ENCODE data around the gene PRKN. TPM values are rescaled to one million over a fixed set of nuclear protein-coding genes. Genes with fewer than 3 reads are reported as not detected.

PRKN gene
- total and polyA plus RNA-seq, 8 donors = 0.82 to 7.2 (median 2.9) TPM

DNA sequence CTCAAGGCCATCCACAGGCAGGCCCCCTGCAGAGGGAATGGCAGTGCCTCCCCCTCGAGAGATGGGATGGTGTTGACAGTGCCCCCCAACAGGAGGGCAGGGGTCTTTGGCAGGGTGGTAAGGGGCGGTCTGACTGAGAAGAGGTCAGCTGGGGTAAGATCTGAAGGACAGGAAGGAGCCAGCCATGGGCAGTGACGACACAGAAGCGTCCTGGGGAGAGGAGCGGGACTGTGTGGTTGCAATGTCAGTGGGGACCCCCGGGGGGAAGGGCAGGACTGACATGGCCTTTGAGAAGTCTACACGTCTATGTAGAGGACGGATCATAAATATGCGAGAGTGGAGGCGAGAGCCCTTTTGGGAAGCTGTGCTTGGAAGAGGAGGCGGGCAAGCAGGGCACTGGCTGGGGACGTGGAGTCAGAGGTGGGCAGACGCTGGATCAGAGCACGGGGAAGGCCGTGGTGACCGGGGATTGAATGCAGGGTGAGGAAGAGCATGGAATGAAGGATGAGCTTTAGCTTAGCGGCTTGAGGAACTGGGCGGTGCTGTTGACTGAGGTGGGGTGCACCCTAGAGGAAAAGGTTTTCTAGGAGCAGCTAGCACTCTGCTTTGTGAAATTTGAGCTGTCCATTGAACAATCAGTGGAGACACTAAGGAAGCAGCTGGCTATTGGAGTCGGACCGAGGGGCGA, 1371.3 kb downstream of the PRKN start:
- FAIRE-seq (no peak), DNase-seq (no peak), ATAC-seq (no peak)
- 86 to 89% methylated on average over 21 of the region's 21 CpGs for WGBS, 2 donors
- intact Hi-C loops (cut with DNase I) = no loop called here
- no peaks in the 10 kb centered on the region for H3K9me3 ChIP-seq
- H3K4me1 ChIP-seq = no peaks in the 10 kb centered on the region
- TF ChIP-seq, protein P1, sequence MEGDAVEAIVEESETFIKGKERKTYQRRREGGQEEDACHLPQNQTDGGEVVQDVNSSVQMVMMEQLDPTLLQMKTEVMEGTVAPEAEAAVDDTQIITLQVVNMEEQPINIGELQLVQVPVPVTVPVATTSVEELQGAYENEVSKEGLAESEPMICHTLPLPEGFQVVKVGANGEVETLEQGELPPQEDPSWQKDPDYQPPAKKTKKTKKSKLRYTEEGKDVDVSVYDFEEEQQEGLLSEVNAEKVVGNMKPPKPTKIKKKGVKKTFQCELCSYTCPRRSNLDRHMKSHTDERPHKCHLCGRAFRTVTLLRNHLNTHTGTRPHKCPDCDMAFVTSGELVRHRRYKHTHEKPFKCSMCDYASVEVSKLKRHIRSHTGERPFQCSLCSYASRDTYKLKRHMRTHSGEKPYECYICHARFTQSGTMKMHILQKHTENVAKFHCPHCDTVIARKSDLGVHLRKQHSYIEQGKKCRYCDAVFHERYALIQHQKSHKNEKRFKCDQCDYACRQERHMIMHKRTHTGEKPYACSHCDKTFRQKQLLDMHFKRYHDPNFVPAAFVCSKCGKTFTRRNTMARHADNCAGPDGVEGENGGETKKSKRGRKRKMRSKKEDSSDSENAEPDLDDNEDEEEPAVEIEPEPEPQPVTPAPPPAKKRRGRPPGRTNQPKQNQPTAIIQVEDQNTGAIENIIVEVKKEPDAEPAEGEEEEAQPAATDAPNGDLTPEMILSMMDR (IDR thresholded peaks at IDR 0.05) = no peak
- H3K4me3 ChIP-seq = no peak overlapping the region
- no peaks in the 10 kb centered on the region for H3K36me3 ChIP-seq
- H3K27ac ChIP-seq = no peak overlapping the region
- H3K27me3 ChIP-seq = no peaks in the 10 kb centered on the region

DNA sequence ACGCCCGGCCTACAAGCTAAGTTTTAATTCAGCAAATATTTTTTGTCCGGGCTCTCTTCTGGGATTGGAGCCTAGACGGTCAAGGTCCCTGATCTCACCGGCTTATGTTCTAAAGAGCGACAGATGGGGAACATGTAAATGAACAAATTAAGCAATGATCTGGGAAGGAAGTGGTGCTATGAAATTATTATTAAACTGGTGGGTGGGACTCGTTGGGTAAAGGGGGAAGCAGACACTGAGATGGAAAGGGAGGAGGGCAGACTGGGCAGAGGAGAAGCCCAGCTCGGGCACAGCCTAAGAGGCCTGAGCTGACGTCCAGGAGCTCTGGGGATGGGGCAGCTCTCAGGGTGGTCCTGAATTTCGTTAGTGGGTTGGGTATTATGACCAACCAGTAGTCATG, 1371.9 kb downstream of the PRKN start:
- no peak overlapping the region for H3K4me3 ChIP-seq
- DNase-seq (no peak), ATAC-seq (no peak), FAIRE-seq (no peak)
- no peaks in the 10 kb centered on the region for H3K36me3 ChIP-seq
- TF ChIP-seq, protein P1 (IDR thresholded peaks at IDR 0.05) = no peak
- no peaks in the 10 kb centered on the region for H3K27me3 ChIP-seq
- intact Hi-C loops (cut with DNase I) = no loop called here
- no peaks in the 10 kb centered on the region for H3K9me3 ChIP-seq
- no peak overlapping the region for H3K27ac ChIP-seq
- H3K4me1 ChIP-seq = no peaks in the 10 kb centered on the region
- WGBS, 2 donors = 78 to 84% methylated on average over 10 of the region's 10 CpGs

DNA sequence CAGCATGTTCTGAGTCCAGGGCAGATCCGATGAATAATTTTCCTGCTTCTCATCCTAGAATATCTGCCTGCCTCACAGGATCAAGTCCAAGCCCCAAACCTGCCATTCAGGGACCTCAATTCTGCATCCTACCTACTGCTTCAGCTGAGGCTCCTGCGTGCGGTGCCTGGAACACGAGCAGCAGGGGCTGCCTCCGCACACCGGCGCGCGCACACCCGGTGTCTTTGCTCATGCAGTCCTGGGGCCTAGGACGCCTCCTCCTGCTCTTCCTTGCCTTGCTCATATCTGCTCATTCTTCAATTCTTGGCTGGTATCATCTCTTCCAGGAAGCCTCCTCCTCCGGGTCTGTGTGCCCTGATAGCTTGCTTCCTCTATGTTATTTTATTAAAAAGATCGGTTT, 1372.6 kb downstream of the PRKN start:
- Histone ChIP-seq H3K27ac (no peak overlapping the region), H3K27me3 (no peaks in the 10 kb centered on the region), H3K36me3 (no peaks in the 10 kb centered on the region), H3K9me3 (no peaks in the 10 kb centered on the region), H3K4me1 (no peaks in the 10 kb centered on the region), H3K4me3 (no peak overlapping the region)
- TF ChIP-seq, protein P1 (IDR thresholded peaks at IDR 0.05) = no peak
- ATAC-seq (no peak), FAIRE-seq (no peak), DNase-seq (no peak)
- 92 to 94% methylated on average over 13 of the region's 13 CpGs for WGBS, 2 donors
- intact Hi-C loops (cut with DNase I) = no loop called here

DNA sequence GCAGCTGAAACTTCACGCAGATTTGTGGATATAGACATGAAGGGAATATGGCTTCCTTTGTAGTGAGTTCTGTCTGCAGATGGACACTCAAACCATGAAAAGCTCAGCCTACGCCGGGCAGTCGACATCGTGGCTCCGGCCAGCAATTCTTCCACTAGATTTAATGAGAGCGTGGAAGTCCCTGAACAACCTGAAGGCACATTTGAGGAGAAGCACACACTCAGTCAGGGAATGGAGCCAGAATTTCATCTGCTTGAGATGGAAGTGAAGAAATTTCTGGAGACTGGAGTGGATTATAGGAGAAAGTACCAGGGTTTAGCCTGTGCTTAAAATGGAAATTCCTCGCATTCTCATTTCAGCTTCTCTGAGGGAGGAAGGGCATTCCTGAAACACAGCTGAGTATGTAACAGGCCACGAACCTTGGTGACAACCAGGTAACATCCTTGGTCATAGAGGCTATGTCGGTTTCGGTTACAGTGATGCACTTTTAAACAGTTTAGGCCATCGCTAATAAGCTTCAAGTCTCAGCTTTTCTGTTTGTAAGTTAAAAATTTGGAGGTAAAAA, 1373.2 kb downstream of the PRKN start:
- TF ChIP-seq, protein P1 (IDR thresholded peaks at IDR 0.05) = no peak

DNA sequence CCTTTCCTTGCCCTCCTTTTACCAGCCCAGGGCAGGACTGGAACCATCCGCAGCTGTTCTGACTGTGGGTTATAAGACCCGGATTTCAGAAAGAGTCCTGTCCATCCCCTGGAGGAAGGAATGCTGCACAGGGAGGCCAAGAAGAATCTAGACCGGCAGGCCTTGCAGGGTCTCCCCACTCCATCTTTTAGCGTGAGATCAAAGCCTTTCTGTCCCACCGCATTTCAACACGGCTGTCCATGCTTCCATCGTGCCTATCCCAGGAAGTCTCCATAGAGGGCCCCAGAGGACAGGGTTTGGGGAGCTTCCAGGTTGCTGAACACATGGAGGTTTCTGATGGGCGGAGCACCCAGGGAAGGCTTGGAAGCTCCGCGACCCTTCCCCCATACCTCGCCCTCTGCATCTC, 1374.4 kb downstream of the PRKN start:
- FAIRE-seq (no peak), DNase-seq (no peak)
- H3K36me3 ChIP-seq = no peaks in the 10 kb centered on the region

More for the DNA sequence above, 1373.2 kb downstream of the PRKN start:
- no peak for DNase-seq
- intact Hi-C loops (cut with DNase I) = no loop called here
- H3K9me3 ChIP-seq = no peaks in the 10 kb centered on the region
- no peak for FAIRE-seq
- H3K36me3 ChIP-seq = no peaks in the 10 kb centered on the region
- ATAC-seq = no peak
- no peak overlapping the region for H3K4me3 ChIP-seq
- H3K4me1 ChIP-seq = no peaks in the 10 kb centered on the region
- whole genome bisulfite sequencing, 2 donors = 94 to 96% methylated on average over 12 of the region's 12 CpGs
- no peak overlapping the region for H3K27ac ChIP-seq
- no peaks in the 10 kb centered on the region for H3K27me3 ChIP-seq

More for the DNA sequence above, 1374.4 kb downstream of the PRKN start:
- no peaks in the 10 kb centered on the region for H3K9me3 ChIP-seq
- no peaks in the 10 kb centered on the region for H3K27me3 ChIP-seq
- intact Hi-C loops (cut with DNase I) = no loop called here
- no peak overlapping the region for H3K27ac ChIP-seq
- TF ChIP-seq, protein P1 (IDR thresholded peaks at IDR 0.05) = no peak
- H3K4me1 ChIP-seq = no peaks in the 10 kb centered on the region
- no peak overlapping the region for H3K4me3 ChIP-seq
- 64% methylated on average over 11 of the region's 11 CpGs for WGBS, 2 donors
- ATAC-seq = peak in 3 of 4 donors; percentile 21 to 63 (median 47)

Measured in pancreas (tissue), 10 donors.